ENCODE data around the gene RBM43.

GRCh38 chr2:151267537-151267936 lies 5.9 kb upstream of the RBM43 start:
- no peak for TF ChIP-seq CTCF (IDR thresholded peaks at IDR 0.05; ENCODE audit: insufficient read depth, low read depth, low read length)
- no peak for TF ChIP-seq EZH2 (IDR thresholded peaks at IDR 0.05; ENCODE audit: insufficient read depth, low read length)

Measured in astrocyte (in vitro differentiated cells and primary cell).